Left ventricle myocardium inferior (tissue), 1 donor: ENCODE data around the gene GNB1L. TPM values are rescaled to one million over a fixed set of nuclear protein-coding genes. Genes with fewer than 3 reads are reported as not detected.

Experiments
- DNase-seq: peaks from one replicate; pipeline ENCODE4 v3.0.0-alpha.2; 2020
- H3K27ac ChIP-seq: fragments of 200-600 bp; replicated peaks from 2 replicates; pipeline ENCODE4 v1.8.0; 2021
- H3K27me3 ChIP-seq: fragments of 200-600 bp; 2 replicates; pipeline ENCODE4 v1.8.0; 2021; ENCODE audit warnings: low read depth
- H3K36me3 ChIP-seq: fragments of 200-600 bp; 2 replicates; pipeline ENCODE4 v1.8.0; 2021
- H3K4me1 ChIP-seq: fragments of 200-600 bp; 2 replicates; pipeline ENCODE4 v1.8.0; 2021
- H3K4me3 ChIP-seq: fragments of 200-600 bp; 2 replicates; pipeline ENCODE4 v1.8.0; 2021; ENCODE audit warnings: mild to moderate bottlenecking, moderate library complexity
- H3K9me3 ChIP-seq: fragments of 200-600 bp; replicated peaks from 2 replicates; pipeline ENCODE4 v1.8.0; 2021
- intact Hi-C: fragments of 100-400 bp; cut with micrococcal nuclease; formaldehyde crosslinking; loops from one replicate; pipeline ENCODE4 v1.11.0; 2022
- total RNA-seq: library from RNA; stranded (reverse); fragmentation: NEBNext Ultra II Directional; extraction: Animal tissue kit (Norgen Biotek cat#: 25700); gene quantifications from one replicate; pipeline ENCODE4 v1.2.1, GENCODE V29; 2021
- TF ChIP-seq, protein P1 (sequence below): fragments of 200-600 bp; IDR thresholded peaks from 2 replicates; pipeline ENCODE4 v1.8.0; 2021; ENCODE audit warnings: antibody characterized with exemption, mild to moderate bottlenecking, borderline replicate concordance
- donor health status: DM: no; HTN: yes; CAD: no; lungs with severe emphysema.

The GNB1L gene
- total RNA-seq, 1 donor from 2014 or later = 2.9 TPM

- H3K9me3 ChIP-seq = no peaks in the 10 kb centered on the region
- peaks cover 85% of the 10 kb centered on the region for H3K27me3 ChIP-seq
- H3K36me3 ChIP-seq = no peaks in the 10 kb centered on the region
- no peak overlapping the region for H3K4me3 ChIP-seq
- TF ChIP-seq, protein P1, sequence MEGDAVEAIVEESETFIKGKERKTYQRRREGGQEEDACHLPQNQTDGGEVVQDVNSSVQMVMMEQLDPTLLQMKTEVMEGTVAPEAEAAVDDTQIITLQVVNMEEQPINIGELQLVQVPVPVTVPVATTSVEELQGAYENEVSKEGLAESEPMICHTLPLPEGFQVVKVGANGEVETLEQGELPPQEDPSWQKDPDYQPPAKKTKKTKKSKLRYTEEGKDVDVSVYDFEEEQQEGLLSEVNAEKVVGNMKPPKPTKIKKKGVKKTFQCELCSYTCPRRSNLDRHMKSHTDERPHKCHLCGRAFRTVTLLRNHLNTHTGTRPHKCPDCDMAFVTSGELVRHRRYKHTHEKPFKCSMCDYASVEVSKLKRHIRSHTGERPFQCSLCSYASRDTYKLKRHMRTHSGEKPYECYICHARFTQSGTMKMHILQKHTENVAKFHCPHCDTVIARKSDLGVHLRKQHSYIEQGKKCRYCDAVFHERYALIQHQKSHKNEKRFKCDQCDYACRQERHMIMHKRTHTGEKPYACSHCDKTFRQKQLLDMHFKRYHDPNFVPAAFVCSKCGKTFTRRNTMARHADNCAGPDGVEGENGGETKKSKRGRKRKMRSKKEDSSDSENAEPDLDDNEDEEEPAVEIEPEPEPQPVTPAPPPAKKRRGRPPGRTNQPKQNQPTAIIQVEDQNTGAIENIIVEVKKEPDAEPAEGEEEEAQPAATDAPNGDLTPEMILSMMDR = no peak
- no peak overlapping the region for H3K27ac ChIP-seq
- DNase-seq = peak; percentile 3
- H3K4me1 ChIP-seq = peaks cover 13% of the 10 kb centered on the region
- intact Hi-C loops = no loop called here
Observed at GRCh38 chr22:19775496-19776325, 79.0 kb downstream of the GNB1L start.

- TF ChIP-seq, protein P1 = no peak
- Histone ChIP-seq H3K36me3 (no peaks in the 10 kb centered on the region), H3K27ac (no peak overlapping the region), H3K9me3 (no peaks in the 10 kb centered on the region), H3K4me1 (peaks cover 13% of the 10 kb centered on the region), H3K4me3 (no peak overlapping the region), H3K27me3 (peaks cover 95% of the 10 kb centered on the region)
- intact Hi-C loops = no loop called here
- peak; percentile 1 for DNase-seq
Observed at GRCh38 chr22:19774628-19775027, 80.0 kb downstream of the GNB1L start.

DNA sequence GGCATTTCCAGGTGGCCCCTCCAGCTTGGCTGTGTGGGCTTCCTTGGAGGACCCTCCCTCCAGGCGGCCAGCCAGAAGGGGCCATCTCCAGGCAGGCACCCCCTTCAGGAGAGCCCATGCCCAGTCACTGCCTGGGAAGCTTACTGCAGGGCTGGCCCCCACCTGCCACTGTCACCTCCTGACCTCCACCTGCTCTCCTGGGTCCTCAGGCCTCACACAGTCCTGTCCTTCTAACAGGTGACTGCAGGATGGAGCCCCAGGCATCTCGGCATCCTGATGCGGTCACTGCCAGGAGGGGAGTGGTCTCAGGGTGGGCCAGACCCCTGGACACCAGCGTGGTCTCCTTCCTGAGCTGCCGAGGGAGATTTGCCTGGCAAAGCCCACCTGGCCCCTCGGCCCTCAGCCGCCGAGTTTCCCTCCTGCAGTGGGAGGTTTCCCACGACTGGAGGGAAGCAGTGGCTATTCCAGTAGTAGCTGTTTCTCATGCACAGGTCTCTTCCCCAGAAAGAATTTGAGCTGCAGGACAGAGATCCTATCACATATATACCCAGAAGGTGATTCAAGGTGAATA, 81.1 kb downstream of the GNB1L start:
- H3K27ac ChIP-seq = no peak overlapping the region
- H3K36me3 ChIP-seq = no peaks in the 10 kb centered on the region
- peaks cover 95% of the 10 kb centered on the region for H3K27me3 ChIP-seq
- intact Hi-C loops = no loop called here
- no peaks in the 10 kb centered on the region for H3K9me3 ChIP-seq
- H3K4me3 ChIP-seq = no peak overlapping the region
- TF ChIP-seq, protein P1 = no peak
- DNase-seq = no peak
- peaks cover 13% of the 10 kb centered on the region for H3K4me1 ChIP-seq

- TF ChIP-seq, protein P1 = no peak
- H3K27ac ChIP-seq = no peak overlapping the region
- intact Hi-C loops = no loop called here
- no peak overlapping the region for H3K4me3 ChIP-seq
- no peaks in the 10 kb centered on the region for H3K9me3 ChIP-seq
- no peak for DNase-seq
- no peaks in the 10 kb centered on the region for H3K36me3 ChIP-seq
- H3K27me3 ChIP-seq = peaks cover 95% of the 10 kb centered on the region
- H3K4me1 ChIP-seq = peaks cover 19% of the 10 kb centered on the region
Observed at GRCh38 chr22:19772673-19773469, 81.8 kb downstream of the GNB1L start.

DNA sequence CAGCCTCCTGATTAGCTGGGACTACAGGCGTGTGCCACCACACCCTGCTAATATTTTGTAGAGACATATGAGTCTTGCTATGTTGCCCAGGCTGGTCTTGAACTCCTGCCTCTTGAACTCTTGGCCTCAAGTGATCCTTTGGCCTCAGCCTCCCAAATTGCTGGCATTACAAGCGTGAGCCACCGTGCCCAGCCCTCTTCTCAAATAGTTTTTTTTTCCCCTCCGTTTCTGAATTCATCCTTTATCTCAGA, 82.3 kb downstream of the GNB1L start:
- H3K9me3 ChIP-seq = no peaks in the 10 kb centered on the region
- no peak overlapping the region for H3K27ac ChIP-seq
- no peak for DNase-seq
- no peaks in the 10 kb centered on the region for H3K36me3 ChIP-seq
- H3K4me3 ChIP-seq = no peak overlapping the region
- TF ChIP-seq, protein P1 = no peak
- intact Hi-C loops = no loop called here
- H3K4me1 ChIP-seq = peaks cover 24% of the 10 kb centered on the region
- H3K27me3 ChIP-seq = peaks cover 95% of the 10 kb centered on the region
